Measurements from ENCODE around the gene ITPR2.
"Not testable (repeated sequence)": the region's sequence is repeated elsewhere in the genome, so short reads cannot be mapped to it uniquely, and the experiment has no call there.

The ITPR2 gene

GRCh38 chr12:26554332-26554731 lies 278.7 kb downstream of the ITPR2 start:
- FAIRE-seq = no peak

- FAIRE-seq = no peak
These were observed 281.6 kb downstream of the ITPR2 start for GRCh38 chr12:26551385-26551784.

GRCh38 chr12:26548227-26548626 lies 284.8 kb downstream of the ITPR2 start:
- FAIRE-seq = no peak

DNA sequence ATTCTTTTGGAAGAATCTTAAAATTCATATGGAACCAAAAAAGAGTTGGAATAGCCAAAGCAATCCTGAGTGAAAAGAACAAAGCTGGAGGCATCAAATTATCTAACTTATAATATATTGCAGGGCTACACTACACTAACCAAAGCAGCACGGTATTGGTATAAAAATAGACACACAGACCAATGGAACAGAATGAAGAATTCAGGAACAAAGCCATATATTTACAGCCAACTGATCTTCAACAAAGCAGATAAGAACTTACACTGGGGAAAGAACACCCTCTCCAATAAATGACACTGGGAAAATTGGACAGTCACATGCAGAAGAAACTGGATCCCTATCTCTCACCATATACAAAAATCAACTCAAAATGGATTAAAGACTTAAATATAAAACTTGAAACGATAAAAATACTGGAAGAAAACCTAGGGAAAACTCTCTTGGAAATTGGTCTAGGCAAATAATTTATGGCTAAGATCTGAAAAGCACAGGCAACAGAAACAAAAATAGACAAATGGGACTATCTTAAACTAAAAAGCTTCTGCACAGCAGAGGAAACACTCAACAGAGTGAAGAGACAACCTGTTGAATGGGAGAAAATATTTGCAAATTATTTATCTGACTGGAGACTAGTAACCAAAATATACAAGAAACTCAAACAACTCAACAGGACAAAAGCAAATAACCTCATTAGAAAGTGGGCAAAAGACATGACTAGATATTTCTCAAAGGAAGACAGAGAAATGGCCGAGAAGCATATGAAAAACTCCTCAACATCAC lies 286.3 kb downstream of the ITPR2 start:
- no peak for FAIRE-seq

GRCh38 chr12:26539131-26539530 lies 293.9 kb downstream of the ITPR2 start:
- no peak for FAIRE-seq

- FAIRE-seq = no peak
These were observed 295.3 kb downstream of the ITPR2 start for GRCh38 chr12:26537651-26538050.

DNA sequence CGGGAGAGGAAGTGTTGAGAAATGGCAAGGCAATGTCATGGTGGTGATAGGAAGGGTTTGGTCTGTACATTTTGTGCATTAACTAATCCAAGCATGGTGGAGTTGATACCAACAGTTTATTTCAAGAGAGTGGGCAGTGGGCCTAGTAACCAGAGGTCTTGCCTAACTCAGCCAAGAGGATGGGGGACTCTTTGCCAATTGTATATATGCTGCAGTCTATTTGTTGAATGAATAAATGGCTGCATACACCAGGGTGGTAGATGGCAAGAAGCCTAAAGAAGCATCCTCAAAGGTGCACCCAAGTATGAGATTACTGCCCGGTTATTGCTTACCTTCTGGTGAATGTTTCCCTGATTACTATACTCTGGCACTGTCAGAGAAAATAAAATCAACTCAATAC lies 295.9 kb downstream of the ITPR2 start:
- no peak for FAIRE-seq

DNA sequence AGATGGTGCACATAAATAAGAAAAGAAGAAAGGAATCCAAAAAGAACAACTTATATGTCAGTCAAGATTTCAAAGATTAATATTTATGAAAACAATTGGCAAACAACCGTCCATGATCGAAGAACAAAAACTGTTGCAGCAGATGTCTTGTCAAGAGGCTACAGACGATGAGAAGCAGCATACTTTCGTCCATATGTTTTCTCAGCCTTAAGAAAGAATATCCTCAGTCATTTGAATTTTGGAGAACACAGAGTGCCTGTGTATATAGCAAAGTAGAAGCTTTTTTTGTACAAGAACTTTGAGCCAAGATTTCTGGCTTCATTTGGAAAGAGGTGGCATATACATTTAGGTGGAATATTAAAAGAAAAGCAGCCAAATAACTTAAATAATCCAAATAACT lies 297.2 kb downstream of the ITPR2 start:
- no peak for FAIRE-seq

DNA sequence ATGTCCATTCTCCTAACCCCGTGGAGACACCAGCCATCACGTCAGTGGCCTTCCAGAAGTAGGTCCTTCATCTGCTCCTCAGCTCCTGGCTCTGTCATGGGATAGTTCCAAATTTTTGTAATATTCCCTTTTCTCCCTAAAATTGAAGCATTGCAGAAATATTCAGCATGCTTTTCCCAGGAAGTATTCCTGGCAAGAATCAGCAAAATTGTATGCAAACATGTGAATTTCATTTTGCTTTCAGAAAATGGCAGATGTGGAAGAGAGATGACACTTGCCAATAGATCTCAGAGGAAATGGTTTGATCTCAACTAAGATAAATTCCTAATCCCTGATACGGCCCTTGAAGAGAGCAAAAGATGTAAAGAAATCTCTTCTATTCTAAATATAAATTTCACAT lies 298.9 kb downstream of the ITPR2 start:
- no peak for FAIRE-seq

DNA sequence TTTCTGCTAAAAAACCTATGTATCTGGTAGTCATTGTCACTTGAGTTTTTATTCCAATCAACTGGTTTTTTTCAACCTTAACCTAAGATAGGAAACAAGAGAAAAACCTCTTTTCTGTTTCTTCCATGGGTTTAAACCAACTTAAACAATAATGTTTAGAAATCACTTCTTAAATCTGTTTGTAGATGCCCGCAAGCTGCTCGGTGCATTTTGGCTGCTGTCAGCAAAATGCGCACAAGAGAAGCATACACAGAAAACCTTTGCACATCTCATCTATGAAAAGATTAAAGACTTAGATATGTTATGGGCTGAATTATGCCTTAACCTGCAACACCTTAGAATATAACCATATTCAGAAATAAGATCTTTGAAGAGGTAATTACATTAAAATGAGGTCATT lies 299.8 kb downstream of the ITPR2 start:
- no peak for FAIRE-seq

- no peak for FAIRE-seq
These were observed 302.5 kb downstream of the ITPR2 start for GRCh38 chr12:26530461-26530860.

DNA sequence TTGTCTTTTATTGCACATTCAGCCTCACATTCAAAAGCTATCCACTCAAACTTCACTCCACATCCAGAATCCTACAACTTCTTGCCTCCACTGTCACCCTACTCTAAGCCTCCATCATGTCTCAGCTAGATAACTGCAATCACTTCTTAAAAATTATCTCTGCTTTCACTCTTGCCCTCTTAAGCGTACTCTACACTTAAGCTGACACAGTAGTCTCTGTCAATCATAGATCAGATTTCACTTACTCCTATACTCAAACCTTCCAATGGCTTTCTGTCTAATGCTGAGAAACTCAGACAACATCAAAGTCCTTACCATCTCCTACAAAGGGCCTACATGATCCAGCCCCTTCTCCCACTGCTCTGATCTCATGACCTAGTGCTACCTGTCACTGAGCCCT lies 304.1 kb downstream of the ITPR2 start:
- no peak for FAIRE-seq

DNA sequence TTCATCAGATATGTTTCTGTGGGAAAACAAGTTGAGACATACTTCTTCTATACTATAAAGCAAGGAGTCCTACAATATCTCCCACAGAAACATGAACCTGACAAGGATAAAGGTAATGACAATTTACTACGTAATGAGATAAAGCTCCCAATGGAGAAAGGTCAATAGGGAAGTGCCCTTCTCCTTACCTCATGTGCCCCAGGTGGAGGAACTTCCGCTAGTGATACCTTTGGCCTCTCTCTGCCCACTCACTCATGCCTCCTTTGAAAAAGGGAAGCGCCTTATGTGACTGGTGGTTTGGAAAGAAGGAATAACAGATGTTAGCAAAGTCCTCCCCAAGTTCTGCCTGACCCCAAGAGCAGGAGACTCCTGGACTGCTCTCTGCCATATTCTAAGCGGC lies 305.3 kb downstream of the ITPR2 start:
- FAIRE-seq = no peak

- no peak for FAIRE-seq
These were observed 308.0 kb downstream of the ITPR2 start for GRCh38 chr12:26524862-26525465.

- peak; percentile 100 for FAIRE-seq
These were observed 309.3 kb downstream of the ITPR2 start for GRCh38 chr12:26523708-26524150.

- FAIRE-seq = no peak
These were observed 312.1 kb downstream of the ITPR2 start for GRCh38 chr12:26520869-26521268.

DNA sequence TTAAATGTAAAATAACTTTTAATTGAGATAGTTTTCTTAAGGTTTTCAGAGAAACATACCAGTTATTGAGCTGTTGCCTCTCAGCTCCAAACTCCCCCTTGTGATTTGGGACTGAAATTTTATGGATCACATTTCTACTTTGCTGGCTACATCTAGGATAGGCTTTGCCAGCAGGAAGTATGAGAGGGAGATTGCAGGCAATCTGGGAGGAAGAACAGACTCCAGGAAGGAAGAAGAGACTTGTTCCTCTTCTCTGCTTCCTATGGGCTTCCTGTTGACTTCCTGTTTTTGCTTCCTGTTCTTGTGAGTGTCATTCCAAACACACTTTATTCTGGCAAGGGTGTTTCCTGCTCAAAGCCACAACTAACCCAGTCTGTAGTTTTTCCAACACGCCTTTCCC lies 312.9 kb downstream of the ITPR2 start:
- FAIRE-seq = no peak

DNA sequence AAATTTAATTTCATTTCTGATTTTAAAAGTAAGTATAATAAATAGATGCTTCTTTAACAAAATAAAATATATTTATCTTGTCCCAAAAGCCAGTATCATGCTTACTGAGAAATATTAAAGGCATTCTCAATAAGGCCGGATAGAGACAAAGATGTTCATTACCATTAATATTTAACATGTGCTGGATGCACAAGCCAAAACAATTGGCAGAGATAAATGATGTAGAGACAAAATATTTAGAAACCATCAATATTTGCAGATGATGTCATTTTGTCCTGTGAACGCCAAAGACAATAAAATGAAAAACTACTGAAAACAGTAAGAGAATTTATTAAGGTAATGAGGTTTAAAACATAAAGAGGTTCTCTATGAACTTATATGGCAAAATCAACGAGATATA lies 313.5 kb downstream of the ITPR2 start:
- FAIRE-seq = no peak

GRCh38 chr12:26517320-26517719 lies 315.7 kb downstream of the ITPR2 start:
- not testable (repeated sequence) for FAIRE-seq

DNA sequence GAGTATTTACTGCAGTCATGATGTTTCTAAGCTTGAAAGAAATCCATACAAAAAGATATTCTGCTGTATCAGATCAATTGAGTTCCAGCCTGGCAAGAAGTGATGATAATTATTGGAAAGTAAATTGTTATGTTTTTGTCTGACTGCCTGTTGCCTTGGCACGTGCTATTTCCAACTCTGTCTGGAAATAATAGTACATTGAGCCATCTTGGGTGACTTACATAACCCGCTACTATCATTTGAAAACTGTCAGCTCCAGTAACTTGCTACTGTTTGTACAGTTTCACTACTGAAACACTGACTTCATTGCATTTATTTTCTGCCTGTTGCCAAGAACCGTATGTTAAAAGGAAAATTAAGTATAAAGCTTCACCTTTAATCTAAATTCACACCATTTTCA lies 318.6 kb downstream of the ITPR2 start:
- peak; percentile 90 for FAIRE-seq

- FAIRE-seq = no peak
These were observed 319.5 kb downstream of the ITPR2 start for GRCh38 chr12:26513363-26514043.

- no peak for FAIRE-seq
These were observed 320.8 kb downstream of the ITPR2 start for GRCh38 chr12:26512213-26512612.

GRCh38 chr12:26510354-26510674 lies 322.7 kb downstream of the ITPR2 start:
- no peak for FAIRE-seq

GRCh38 chr12:26507613-26508012 lies 325.4 kb downstream of the ITPR2 start:
- no peak for FAIRE-seq
